KMS-11 (cell line): ENCODE data around the gene KCNQ4.

ENCODE experiments used
- H2AFZ ChIP-seq: fragments of 200-600 bp; sonication (generic); 2 replicates; pipeline ENCODE4 v1.6.1; 2016; ENCODE audit warnings: antibody characterized with exemption, mixed run types, low read depth
- H3K27ac ChIP-seq: fragments of 200-600 bp; sonication (generic); 2 replicates; pipeline ENCODE4 v1.6.1; 2016; ENCODE audit warnings: mild to moderate bottlenecking, mixed run types
- H3K27me3 ChIP-seq: fragments of 200-600 bp; sonication (generic); 2 replicates; pipeline ENCODE4 v1.6.1; 2017; ENCODE audit warnings: mild to moderate bottlenecking, low read depth, mixed run types, moderate library complexity; ENCODE audit not compliant: insufficient read depth
- H3K36me3 ChIP-seq: fragments of 200-600 bp; sonication (generic); 2 replicates; pipeline ENCODE4 v1.6.1; 2017; ENCODE audit warnings: mild to moderate bottlenecking, mixed run types; ENCODE audit not compliant: insufficient read depth
- H3K4me1 ChIP-seq: fragments of 200-600 bp; sonication (generic); 2 replicates; pipeline ENCODE4 v1.6.1; 2016; ENCODE audit warnings: mild to moderate bottlenecking, low read depth, mixed run types; ENCODE audit not compliant: poor library complexity, severe bottlenecking
- H3K4me2 ChIP-seq: fragments of 200-600 bp; sonication (generic); 2 replicates; pipeline ENCODE4 v1.7.0; 2016; ENCODE audit warnings: mild to moderate bottlenecking, mixed run types
- H3K4me3 ChIP-seq: fragments of 200-600 bp; sonication (generic); IDR thresholded peaks from 2 replicates; pipeline ENCODE4 v1.6.1; 2017; ENCODE audit warnings: low read depth, low read length, mixed read lengths; ENCODE audit not compliant: insufficient read depth
- H3K79me2 ChIP-seq: fragments of 200-600 bp; sonication (generic); 2 replicates; pipeline ENCODE4 v1.6.1; 2016; ENCODE audit warnings: low read depth, mixed run types; ENCODE audit not compliant: insufficient read depth
- H3K9ac ChIP-seq: fragments of 200-600 bp; sonication (generic); 2 replicates; pipeline ENCODE4 v1.6.1; 2016; ENCODE audit warnings: mild to moderate bottlenecking, mixed run types
- H4K20me1 ChIP-seq: fragments of 200-600 bp; sonication (generic); 2 replicates; pipeline ENCODE4 v1.6.1; 2016; ENCODE audit warnings: mild to moderate bottlenecking, mixed run types; ENCODE audit not compliant: insufficient read depth
- CTCF ChIP-seq: fragments of 200-600 bp; sonication (generic); conservative IDR thresholded peaks from 2 replicates; pipeline ENCODE4 v1.6.1; 2017; ENCODE audit warnings: low read depth, mild to moderate bottlenecking, antibody characterized with exemption, low read length, moderate library complexity, mixed read lengths

The KCNQ4 gene

GRCh38 chr1:40786995-40787705, 3.6 kb downstream of the KCNQ4 start:
- no peak overlapping the region for H3K4me2 ChIP-seq
- H3K79me2 ChIP-seq, result no peaks in the 10 kb centered on the region
- no peaks in the 10 kb centered on the region for H3K27me3 ChIP-seq
- H3K9ac ChIP-seq, result no peak overlapping the region
- no peak for TF ChIP-seq CTCF
- H2AFZ ChIP-seq, result no peak overlapping the region
- no peaks in the 10 kb centered on the region for H3K36me3 ChIP-seq
- H4K20me1 ChIP-seq, result no peaks in the 10 kb centered on the region
- no peak overlapping the region for H3K27ac ChIP-seq
- no peaks in the 10 kb centered on the region for H3K4me1 ChIP-seq
- no peak overlapping the region for H3K4me3 ChIP-seq

- no peaks in the 10 kb centered on the region for H3K79me2 ChIP-seq
Measured at GRCh38 chr1:40787737-40788560, 4.4 kb downstream of the KCNQ4 start.

GRCh38 chr1:40788561-40789341, 5.2 kb downstream of the KCNQ4 start:
- Histone ChIP-seq H3K27me3 (no peaks in the 10 kb centered on the region), H3K4me3 (no peak overlapping the region), H4K20me1 (no peaks in the 10 kb centered on the region), H3K4me1 (no peaks in the 10 kb centered on the region), H3K27ac (no peak overlapping the region), H3K4me2 (no peak overlapping the region), H3K9ac (no peak overlapping the region), H2AFZ (no peak overlapping the region), H3K36me3 (no peaks in the 10 kb centered on the region), H3K79me2 (no peaks in the 10 kb centered on the region)
- no peak for TF ChIP-seq CTCF

More at GRCh38 chr1:40787737-40788560, 4.4 kb downstream of the KCNQ4 start:
- Histone ChIP-seq H3K9ac (no peak overlapping the region), H4K20me1 (no peaks in the 10 kb centered on the region), H3K4me2 (no peak overlapping the region), H3K36me3 (no peaks in the 10 kb centered on the region), H3K4me3 (no peak overlapping the region), H2AFZ (no peak overlapping the region), H3K4me1 (no peaks in the 10 kb centered on the region), H3K27ac (no peak overlapping the region), H3K27me3 (no peaks in the 10 kb centered on the region)
- no peak for TF ChIP-seq CTCF

- no peak for TF ChIP-seq CTCF
- Histone ChIP-seq H3K4me3 (no peak overlapping the region), H3K27me3 (no peaks in the 10 kb centered on the region)
Measured at GRCh38 chr1:40789342-40789598, 5.7 kb downstream of the KCNQ4 start.

More at GRCh38 chr1:40789342-40789598, 5.7 kb downstream of the KCNQ4 start:
- Histone ChIP-seq H3K27ac (no peak overlapping the region), H3K4me1 (no peaks in the 10 kb centered on the region), H3K4me2 (no peak overlapping the region), H3K36me3 (no peaks in the 10 kb centered on the region), H2AFZ (no peak overlapping the region), H3K79me2 (no peaks in the 10 kb centered on the region), H4K20me1 (no peaks in the 10 kb centered on the region), H3K9ac (no peak overlapping the region)
